Activated effector memory CD4-positive, alpha-beta T cell treated with Interleukin-2 at 50 U/mL for 16 hours (primary cell): ENCODE data around the gene HIVEP1.
"Not testable (repeated sequence)": the region's sequence is repeated elsewhere in the genome, so short reads cannot be mapped to it uniquely, and the experiment has no call there.

ENCODE experiments used
- DNase-seq: peaks from one replicate; pipeline ENCODE4 v3.0.0-alpha.2; 2020

HIVEP1 gene

DNA sequence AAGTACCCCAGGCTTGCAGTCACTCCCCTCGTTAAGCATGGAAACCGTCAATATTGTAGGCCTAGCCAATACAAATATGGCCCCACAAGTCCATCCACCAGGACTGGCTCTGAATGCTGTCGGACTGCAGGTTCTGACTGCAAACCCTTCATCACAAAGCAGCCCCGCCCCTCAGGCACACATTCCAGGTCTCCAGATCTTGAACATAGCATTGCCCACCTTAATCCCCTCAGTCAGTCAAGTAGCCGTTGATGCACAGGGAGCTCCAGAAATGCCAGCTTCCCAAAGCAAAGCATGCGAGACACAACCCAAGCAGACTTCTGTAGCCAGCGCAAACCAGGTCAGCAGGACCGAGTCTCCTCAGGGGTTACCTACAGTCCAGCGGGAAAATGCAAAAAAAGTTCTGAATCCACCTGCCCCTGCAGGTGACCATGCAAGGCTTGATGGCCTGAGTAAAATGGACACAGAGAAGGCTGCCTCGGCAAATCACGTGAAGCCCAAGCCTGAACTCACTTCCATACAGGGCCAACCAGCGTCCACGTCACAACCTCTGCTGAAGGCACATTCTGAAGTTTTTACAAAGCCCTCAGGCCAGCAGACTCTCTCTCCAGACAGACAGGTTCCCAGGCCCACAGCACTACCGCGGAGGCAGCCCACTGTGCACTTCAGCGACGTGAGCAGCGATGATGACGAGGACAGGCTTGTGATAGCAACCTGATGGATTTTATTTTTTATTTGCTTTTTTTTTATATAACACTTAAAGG is 151.8 kb downstream of the HIVEP1 start:
- DNase-seq, result no peak

DNA sequence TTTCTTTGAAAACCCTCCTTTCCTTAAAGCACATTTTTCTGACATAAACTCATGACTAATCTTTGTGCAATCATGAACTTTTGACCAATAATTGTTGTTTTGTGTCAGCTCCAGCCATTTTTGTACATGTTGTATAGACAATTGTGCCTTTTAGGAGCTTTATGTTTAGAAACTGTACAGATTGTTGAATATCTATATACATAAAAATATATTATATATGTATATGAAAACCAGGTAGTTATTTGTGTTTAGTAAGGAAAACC is 152.3 kb downstream of the HIVEP1 start:
- no peak for DNase-seq

DNA sequence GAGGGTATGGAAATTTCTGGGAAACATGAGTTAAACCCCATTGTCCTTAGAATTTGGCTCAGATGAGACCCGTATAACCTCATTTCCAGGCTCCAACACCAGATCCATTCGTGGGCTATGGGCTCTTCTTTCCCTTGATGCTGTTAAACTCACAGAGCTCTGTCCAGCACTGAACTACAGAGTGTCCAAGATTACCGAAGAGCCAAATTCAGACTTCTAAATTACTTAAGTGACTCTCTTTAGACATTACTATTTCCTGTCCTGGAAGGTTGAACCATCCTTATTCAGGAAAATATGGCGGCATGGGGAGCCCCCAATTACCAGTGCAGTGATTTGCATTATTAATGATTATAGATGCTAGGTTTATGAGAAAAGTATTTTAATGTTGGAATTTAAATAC is 153.2 kb downstream of the HIVEP1 start:
- no peak for DNase-seq

DNA sequence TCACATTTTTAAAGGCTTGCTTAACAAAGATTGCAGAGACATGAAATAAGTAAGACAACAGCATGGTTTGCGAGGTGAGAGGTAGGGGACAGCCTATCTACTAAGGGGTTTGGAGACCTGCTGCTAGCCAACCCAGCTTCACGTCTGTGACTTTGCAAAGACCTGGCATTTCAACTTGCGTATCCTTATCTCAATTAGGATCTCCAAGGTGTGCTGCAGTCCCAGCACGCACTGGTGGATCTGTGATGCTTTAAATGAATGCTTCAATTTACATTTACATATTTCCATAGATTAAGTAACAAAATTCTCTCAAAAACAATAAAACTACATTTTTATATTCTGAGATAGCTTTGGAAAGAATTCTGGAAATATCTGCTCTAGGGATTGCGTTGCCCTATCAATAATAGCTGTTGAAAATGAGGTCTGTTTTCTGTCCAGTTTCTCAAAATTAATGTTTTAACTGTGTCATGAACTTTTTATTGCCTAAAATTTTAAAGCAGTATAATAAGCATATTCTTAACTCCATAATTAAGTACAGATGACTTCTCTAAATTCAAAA is 153.7 kb downstream of the HIVEP1 start:
- no peak for DNase-seq

DNA sequence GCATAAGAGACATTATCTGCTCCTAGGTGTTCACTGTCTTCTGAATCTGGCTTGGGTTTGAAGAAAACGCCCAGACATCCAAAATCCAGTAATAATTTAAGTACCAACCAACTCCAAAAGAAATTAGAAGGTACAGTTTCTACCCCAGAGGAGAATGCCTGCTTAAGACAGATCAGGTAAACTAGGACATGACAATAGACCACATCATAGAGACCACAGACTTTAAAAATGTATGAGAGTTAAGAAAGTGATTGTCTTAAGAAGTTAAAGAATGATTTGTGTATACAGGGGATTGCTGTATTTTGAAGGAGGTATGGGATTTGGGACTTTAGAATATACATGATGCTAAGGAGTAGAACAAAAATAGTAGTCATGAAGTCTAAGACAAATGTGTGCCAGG is 157.3 kb downstream of the HIVEP1 start:
- DNase-seq, result no peak

DNA sequence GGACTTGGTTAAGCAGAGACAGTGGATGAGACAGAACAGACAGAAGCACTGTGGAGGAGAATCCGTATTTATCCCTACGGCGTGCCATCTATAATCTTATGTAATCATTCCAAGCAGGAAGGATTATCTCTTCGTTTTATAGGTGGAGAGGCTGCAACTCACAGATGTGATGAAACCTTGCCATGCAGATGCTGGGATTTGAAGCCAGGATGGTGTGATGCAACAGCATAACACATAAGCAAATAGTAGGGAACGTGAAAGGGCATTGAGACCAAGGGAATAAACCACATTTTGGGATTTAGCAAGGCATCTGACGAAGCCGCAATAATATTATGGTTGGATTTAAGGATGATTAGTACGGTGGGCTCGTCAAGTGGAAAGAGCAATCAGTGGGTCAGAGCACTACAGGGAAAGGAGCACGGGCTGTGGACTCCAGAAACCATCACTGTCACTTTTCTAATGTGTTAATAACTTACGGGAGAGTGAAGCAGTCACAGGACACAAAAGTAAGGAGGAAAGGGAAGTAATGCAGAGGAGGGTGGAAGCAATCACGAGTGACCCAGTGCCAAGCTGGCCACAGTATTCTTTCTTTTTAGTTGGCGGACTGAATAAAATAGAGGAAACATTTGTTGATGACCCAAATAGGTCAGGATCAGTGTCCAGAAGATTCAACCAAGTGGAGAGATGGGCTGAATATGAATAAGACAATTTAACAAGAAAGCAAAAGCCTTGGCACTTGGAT is 158.4 kb downstream of the HIVEP1 start:
- DNase-seq, result no peak

DNA sequence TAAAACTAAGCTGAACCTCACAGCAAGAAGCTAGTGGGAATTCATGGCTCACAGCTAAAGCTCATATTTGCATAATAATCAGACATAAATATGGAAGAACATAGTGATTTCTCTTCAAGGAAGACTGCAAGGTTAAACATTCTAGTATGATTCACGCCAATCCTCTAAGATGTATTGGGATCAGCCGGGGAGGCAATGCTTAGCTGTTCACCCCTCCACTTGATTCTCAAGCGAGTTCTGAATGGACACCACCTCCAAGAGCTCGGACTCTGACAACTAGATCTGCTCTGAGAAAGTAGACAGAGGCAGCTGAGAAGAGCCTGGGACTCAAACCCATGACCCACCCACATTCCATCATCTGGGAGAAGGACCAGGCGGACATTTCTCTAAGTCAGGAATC is 159.6 kb downstream of the HIVEP1 start:
- DNase-seq, result no peak

DNA sequence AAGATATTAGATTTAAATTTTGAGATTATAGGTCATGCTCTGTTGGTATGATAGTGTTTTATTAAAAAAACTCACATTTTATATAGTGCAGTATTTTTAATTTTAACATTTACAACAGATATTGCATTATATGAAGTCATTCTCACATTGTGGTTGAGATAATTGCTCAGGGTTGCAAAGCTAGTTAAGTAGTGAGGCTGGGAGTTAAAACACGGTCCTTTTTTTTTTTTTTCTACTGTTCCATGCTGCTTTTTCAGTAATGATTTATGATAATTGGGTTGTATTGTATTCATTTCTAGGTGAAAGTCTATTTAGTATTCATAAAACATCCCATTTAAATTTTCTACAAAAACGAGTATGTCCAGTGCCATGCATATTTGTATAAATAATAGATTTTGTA is 160.5 kb downstream of the HIVEP1 start:
- DNase-seq, result no peak

DNA sequence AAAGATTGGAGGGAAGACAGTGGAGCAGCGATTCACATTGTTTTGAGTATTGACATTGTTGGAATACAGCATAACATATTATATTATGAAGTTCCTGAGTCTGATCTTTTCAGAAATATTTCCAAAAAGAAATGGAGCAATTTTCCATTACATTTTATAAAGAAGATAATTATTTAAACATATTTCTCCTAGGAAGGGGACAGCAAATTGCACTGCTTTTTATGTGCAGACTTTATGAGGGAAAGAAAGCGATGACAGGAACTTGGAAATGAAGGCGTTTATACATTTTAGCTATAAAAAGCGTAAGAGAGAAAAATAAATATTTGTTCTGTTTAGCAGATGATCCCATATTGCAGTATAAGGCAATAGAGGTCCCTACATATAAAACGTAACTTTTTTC is 161.1 kb downstream of the HIVEP1 start:
- no peak for DNase-seq

DNA sequence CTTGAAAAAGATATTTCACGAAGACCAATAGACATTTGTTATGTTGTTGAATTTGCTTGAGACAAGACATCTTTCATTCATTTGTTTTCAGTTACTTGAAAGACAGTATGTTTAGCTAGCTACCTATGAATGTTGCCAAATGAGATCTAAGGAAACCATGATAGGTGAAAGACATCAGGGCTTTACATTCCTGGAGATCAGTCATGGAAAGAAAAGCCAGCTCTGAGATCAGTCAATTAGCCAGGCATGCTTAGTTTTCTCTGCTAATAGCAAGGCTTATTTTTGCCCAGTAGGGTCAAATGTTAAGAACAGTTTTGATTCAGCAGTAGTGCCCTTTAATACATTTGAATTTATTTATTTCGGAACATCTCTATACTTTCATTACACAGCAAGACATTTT is 161.5 kb downstream of the HIVEP1 start:
- no peak for DNase-seq

DNA sequence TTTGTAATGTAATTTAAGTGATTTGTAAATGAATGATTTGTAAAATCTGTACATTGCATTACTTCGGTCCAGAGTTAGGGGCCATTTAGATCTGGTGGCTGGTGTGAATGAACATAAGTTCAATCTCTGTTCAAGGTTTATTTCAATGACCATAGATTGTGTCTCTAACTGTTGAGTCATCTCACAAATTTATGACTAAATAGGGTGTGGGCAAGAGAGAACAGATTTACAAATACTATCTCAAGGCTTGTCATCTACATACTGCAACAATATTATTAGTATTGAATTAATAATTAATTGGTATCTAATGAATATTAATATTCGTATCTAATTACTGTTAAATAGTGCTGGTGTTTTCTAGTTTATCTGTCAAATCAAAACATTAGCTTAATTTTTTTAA is 162.8 kb downstream of the HIVEP1 start:
- DNase-seq, result no peak

DNA sequence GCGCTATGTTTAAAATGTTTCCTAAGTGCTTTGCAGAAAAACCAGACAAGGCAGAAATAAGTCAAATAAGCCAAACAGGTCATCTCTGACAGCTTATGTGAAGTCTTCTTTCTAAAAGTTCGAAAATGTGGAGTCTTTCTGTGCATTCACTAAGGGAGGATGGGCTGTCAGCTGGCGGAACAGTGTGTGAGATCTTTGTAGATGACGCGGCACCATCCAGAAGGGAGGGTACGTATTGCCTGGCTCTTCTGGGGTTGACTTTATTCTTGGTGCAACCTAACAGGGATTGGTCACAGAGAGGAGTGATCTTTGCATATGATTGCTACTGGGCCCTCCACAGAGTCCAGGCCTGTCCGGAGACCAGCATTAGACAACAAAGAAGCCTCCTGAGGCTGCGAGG is 163.5 kb downstream of the HIVEP1 start:
- DNase-seq, result no peak

DNA sequence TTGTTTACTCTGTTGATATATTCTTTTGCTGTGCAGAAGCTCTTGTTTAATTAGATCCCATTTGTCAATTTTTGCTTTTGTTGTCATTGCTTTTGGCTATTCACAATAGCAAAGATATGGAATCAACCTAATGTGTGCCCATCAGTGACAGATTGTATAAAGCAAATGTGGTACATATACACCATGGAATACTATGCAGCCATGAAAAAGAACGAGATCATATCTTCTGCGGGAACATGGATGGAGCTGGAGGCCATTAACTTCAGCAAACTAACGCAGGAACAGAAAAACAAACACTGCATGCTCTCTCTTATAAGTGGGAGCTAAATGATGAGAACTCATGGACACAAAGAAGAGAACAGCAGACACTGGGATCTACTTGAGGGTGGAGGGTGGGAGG is 164.7 kb downstream of the HIVEP1 start:
- not testable (repeated sequence) for DNase-seq

DNA sequence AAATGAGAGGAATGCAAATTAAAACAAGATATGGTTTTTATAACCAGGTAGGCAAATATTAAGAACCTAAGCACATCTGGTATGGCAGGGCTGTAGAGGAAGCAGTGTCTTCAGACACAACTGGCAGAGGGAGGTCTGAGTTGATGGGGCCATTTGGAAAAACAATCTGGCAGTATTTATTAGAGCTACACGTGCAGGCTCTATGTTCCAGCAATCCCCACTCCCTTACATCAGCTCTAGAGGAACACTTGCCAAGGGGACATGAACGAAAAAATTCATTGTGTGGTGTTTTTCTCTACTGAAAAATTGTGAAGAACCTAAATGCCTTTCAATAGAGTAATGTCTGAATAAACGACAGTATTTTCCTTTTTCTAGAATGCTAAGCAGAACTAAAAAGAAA is 166.4 kb downstream of the HIVEP1 start:
- no peak for DNase-seq

DNA sequence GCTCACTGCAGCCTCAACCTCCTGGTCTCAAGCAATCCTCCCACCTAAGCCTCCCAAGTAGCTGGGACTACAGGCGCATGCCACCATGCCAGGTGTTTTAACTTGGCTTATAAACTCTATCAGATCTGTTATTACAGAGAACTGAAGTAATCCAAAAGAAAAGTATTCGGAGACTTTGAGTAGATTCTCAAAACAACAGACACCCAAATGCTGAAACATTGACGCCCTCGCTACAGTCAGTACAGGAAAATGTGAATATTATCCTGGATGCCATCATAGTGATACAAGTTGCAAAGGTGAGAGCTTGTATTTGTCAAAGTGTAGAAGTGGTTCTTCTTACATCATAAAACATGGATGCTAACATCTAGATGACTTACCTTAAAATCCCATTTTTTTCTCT is 169.4 kb downstream of the HIVEP1 start:
- no peak for DNase-seq

DNA sequence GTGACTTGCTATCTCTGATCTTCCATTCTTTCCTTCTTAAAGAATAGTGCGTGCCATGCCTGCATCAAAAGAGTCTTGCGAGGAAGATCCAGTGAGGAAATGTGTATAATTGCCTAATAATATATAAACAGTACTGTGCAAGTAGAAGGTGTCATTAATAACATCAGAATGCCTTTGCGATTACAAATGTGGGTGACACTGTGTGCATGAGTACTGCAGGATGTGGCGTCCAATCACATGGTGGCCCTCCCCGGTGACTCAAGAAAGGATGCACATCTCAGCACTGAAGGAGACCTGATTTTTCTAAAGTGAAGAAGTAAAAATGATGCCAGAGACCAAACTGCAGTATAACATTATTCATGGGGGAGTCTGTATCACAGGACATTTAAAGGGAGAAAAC is 170.6 kb downstream of the HIVEP1 start:
- DNase-seq, result no peak

DNA sequence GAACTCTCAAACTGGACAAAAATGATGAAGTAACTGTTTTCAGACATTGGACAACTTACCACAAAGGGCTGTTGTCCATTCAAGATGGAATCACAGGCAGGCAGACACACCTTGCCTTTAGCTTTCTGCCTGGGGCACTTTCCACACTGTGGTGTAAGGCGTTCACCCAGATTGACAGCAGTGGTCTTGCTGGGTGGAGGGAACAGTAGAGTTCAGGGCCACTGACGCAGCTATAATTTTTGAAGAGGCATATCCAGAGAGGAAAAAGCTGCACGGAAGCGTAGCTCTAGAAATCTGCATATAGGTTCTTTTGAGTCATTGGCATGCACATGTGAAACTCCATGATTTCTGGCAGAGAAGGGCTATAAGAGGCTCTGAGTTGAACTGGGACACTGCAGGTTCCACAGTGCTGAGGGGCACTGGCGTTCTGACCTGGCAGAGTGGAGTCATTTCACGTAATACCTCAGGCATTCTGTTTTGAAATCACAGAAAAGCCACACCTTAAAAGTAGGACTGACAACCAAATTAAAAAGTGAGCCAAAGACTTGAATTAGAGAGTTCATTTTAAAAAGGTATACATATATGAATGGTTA is 173.1 kb downstream of the HIVEP1 start:
- DNase-seq, result no peak

DNA sequence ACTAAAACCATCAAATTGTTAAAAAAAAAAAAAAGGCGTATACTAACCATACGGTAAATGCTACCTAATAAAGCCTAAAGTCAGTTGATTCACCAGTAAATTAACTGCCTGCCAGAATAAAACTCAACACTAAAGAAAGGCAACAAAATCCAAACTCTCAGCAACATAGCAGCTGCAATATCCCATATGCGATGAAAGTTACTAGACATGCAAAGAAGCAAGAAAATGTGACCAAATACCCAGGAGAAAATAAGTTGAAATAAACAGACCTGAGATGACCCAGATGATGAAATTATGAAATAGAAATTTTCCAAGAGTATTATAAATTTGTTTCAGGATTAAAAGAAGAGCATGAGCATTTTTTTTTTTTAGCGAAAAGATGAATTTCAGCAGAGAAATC is 174.4 kb downstream of the HIVEP1 start:
- DNase-seq, result no peak

DNA sequence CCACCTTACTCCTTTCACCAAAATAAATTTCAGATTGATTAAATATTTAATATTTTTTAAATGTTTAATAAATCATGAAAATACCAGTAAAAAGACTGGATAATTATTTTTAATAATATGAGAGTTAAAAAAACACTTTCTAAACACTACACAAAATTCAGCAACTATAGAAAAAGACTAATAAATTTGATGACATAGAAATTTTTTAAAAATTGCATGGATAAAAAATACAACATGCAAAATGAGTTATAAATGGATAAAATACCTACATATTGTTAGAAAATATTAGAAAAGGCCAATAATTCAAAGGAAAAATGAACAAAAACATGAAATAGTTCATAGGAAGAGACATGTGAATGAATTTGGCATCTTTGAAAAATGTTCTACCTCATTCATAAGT is 177.0 kb downstream of the HIVEP1 start:
- no peak for DNase-seq

DNA sequence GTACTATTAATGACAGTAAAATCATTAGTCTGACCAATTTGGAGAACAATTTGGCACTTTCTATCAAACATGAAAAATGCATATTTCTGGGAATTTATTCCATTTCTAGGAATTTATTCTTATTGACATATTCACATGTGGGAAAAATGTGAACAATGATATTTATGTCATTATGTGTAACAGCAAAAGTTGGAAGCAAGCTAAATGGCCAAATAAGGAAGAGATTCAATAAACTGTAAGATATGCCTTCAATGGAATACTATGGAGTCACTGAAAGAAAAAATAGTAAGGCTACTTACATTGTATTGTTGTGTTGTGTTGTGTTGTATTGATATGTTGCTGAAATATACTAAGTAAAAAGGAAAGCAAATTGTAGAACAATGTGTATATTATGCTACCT is 177.5 kb downstream of the HIVEP1 start:
- DNase-seq, result no peak

DNA sequence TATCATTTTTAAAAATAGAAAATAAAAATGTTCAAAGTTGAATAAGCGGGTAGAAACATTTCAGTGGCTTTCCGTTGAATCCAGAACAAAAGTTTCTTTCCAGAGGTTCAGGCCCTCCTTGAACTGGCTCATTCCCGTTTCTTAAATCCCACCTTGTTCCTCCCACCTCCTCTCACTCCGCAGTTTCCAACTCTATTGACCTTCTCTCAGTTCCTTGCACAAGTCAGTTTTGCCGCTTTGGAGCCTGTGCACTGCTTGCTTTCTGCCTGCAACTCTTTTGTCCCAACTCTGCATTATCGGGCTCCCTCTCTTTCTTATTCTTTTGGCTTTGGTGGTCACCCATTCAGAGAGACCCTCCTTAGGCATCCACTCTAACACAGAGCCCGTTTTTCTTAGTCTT is 178.1 kb downstream of the HIVEP1 start:
- no peak for DNase-seq

DNA sequence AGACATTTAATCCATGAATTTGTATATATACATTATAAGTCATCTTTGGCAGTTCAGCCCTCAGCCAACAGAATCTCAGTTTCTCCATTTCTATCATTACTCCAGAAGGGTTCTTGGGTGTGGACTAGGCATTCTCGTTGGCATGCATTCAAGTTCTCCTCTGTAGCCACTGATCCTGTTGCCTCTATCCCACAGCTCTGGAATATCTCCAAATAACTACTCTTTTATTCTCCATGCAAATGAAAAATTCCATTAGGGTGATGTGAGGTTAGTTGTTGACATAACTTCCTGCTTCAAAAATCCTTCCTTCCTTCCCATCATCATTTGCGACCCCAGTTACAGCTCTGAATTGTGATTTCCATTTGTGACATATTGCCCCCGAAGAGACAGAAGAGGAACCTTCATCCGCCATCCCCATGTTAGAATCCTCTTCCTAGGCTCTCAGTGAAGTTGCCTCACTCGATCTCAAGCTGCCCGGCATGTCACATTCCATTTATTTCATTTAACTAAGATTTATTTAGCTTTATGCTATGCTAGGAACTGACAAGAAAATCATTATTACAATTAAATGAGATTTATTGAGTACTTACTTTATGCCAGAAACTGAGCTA is 184.3 kb downstream of the HIVEP1 start:
- no peak for DNase-seq

DNA sequence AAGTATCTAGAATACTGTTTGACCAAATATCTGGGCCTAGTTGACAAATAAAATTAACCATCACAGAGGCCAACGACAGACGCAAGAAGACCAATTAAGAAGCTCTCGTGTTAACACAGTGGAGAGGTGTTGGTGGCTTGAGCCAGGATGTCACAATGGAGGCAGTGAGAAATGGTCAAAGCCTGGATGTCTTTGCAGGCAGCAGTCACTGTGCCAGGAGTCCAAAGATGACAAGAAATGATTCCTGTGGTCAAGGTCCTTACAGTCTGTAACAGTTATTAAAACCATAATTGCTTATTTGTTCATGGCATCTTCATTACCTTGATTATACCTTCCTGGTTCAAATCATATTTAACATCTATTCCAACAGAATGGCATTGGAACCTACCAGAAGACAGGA is 186.7 kb downstream of the HIVEP1 start:
- no peak for DNase-seq

DNA sequence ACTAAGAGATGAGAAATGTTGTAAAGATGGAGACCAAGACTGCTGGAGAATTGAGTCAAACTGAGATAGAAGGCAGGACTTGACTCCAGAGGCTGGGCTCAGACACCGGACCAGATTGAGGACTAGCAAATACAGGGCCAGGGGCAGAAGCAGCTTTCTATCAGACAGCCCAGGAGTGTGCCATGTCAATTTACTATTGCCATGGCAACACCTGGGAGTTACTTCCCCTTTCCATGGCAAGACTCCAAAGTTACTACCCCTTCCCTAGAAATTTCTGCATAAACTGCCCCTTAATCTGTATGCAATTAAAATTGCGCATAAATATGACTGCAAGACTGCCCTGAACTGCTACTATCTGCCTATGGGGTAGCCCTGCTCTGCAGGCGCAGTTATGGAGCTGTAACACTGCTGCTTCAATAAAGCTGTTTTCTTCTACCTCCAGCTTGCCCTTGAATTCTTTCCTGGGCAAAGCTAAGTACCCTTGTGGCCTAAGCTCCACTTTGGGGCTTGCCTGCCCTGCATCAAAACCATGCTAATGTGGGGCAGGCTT is 188.0 kb downstream of the HIVEP1 start:
- DNase-seq, result no peak
